Central memory CD8-positive, alpha-beta T cell (primary cell): ENCODE results near the gene CTU2.
A peak's percentile ranks its signal among the peaks of the same experiment; 100 is the strongest.

ENCODE experiments used
- ATAC-seq: fragments of 150-1000 bp; cut with Tn5 transposase; replicated peaks from 2 replicates; pipeline ENCODE4 v1.10.0; 2022; ENCODE audit warnings: mild to moderate bottlenecking, moderate FRiP score, moderate number of reproducible peaks; ENCODE audit not compliant: poor library complexity, severe bottlenecking; ENCODE audit errors: extremely low read depth
- DNase-seq, 2 donors: peaks; one replicate each; pipeline ENCODE4 v3.0.0; 2021; ENCODE audit warnings: low spot score in 2 of 2
- H3K27ac Mint-ChIP-seq: one replicate; pipeline ENCODE4 v1.8.0; 2022; ENCODE audit warnings: low read depth, mild to moderate bottlenecking, moderate library complexity, mixed read lengths
- H3K27me3 Mint-ChIP-seq: one replicate; pipeline ENCODE4 v1.8.0; 2022; ENCODE audit warnings: mixed read lengths
- H3K36me3 Mint-ChIP-seq: one replicate; pipeline ENCODE4 v1.8.0; 2022; ENCODE audit warnings: mild to moderate bottlenecking, moderate library complexity, mixed read lengths; ENCODE audit not compliant: insufficient read depth
- H3K4me1 Mint-ChIP-seq: one replicate; pipeline ENCODE4 v1.8.0; 2022; ENCODE audit warnings: mixed read lengths
- H3K4me3 Mint-ChIP-seq: one replicate; pipeline ENCODE4 v1.8.0; 2022; ENCODE audit warnings: mild to moderate bottlenecking, moderate library complexity, mixed read lengths
- H3K9me3 Mint-ChIP-seq: one replicate; pipeline ENCODE4 v1.8.0; 2022; ENCODE audit warnings: mixed read lengths

The CTU2 gene

DNA sequence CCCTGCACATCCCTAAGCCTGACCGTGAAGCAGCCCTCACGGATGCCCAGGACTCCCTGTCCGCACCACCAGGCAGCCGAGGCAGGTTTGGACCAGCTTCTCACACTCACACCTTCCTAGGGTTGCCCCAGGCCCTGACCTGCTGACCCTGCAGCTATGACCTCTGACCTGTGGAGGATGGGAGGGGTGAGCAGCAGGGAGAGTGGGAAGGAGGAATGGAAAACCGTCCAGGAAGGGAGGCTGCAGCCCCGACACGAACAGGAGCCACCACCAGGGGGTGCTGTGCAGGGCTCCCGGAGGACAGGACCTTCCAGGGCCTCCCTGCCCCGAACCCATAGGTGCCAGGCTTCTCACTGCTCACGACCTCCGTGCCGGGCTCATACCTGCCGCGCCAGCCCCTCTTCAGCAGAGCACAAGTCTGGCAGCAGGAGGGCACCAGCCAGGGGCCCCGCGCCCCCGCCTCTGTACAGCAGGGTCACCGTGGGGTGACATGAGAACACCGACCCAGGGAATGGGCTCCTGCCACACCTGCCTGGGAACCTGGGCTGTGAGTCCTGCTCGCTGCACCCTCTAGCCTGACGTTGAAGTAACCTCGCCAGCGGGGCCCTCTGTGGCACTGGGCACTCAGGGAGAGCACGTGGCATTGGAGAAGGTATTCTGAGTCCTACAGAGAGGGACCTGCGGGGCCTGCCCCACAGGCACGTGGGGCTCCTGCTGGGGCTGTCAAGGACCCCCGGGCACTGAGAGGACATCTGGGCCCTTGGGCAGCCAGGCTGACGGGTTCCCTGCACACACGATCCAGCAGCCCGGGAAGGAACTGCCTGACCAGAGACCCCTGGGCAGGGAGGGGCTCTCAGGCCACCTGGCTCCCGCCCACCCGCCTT is 37.6 kb downstream of the CTU2 start:
- peak overlapping the region; percentile 44 for H3K27ac Mint-ChIP-seq
- H3K36me3 Mint-ChIP-seq, result peaks cover 15% of the 10 kb centered on the region
- no peaks in the 10 kb centered on the region for H3K27me3 Mint-ChIP-seq
- peak overlapping the region; percentile 25 for H3K4me3 Mint-ChIP-seq
- peaks cover 22% of the 10 kb centered on the region for H3K4me1 Mint-ChIP-seq
- DNase-seq (peak; percentile 48 to 64), ATAC-seq (no peak)
- H3K9me3 Mint-ChIP-seq, result no peaks in the 10 kb centered on the region

DNA sequence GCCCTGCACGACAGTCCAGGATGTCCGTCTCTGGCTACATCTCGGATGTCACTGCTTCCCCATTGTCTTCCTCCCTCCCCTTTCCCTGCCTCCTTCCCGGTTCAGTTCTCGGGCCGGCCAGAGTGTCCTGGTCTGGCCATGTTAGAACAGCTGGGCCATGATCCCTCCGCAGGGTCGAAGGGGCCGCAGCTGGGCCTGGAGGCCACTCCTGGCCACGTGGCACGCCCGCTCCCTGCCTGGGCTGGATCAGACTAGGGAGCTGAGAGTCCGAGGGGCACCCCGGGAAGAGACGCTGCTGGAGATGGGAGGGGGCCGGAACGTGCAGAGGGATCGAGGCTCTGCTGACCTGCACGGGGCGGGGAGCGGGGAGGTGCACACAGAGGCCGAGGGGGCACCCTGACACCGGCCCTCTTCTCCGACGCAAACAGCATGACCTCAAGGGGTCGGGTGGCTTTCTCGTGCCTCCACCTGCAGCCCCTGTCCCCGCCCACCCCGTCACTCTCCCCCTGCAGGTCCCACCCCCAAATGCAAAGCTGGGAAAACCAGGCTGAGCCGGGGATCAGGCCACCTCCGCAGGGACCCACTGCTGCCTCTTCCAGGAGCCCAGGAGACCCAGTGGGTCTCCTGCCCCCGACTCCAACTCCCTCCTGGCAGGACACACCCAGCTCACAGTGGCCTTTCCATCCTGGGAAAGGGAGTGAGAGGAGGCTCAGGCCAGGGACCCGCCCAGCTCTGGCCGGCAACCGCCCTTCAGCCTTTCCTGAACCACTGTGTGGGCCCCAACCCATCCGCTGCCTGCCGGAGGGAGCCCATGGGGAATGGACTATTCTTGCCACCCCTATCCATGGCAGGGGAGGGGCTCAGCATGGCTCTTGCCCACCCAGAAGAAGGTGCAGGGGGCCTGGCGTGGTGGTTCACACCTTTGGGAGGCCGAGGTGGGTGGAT is 38.5 kb downstream of the CTU2 start:
- Mint-ChIP-seq H3K27me3 (no peaks in the 10 kb centered on the region), H3K27ac (peak overlapping the region; percentile 89), H3K4me1 (peaks cover 21% of the 10 kb centered on the region), H3K4me3 (peak overlapping the region; percentile 61), H3K36me3 (peaks cover 15% of the 10 kb centered on the region), H3K9me3 (no peaks in the 10 kb centered on the region)
- DNase-seq (no peak), ATAC-seq (no peak)

DNA sequence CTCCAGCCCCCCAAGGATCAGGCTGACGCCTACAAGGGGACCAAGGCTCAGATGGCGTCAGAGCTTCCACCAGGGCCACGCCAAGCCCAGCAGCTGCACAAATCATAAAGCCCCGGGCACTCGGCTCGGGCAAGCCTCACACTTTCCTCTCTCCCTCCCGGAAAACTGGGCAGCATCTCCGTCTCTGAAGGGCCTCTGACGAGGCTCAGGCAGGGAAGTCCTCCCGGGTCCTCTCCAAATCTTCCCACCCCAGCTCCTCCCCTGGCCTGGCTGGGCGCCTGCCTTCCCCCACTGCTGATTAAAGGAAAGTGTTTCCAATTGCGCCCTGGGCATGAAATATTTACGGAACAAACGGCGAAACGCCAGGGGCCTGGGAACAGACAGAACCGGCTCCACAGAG is 40.2 kb downstream of the CTU2 start:
- Mint-ChIP-seq H3K27me3 (no peaks in the 10 kb centered on the region), H3K36me3 (peaks cover 11% of the 10 kb centered on the region), H3K27ac (peak overlapping the region; percentile 89), H3K9me3 (no peaks in the 10 kb centered on the region), H3K4me1 (peaks cover 21% of the 10 kb centered on the region), H3K4me3 (peak overlapping the region; percentile 40)
- DNase-seq (no peak), ATAC-seq (no peak)

DNA sequence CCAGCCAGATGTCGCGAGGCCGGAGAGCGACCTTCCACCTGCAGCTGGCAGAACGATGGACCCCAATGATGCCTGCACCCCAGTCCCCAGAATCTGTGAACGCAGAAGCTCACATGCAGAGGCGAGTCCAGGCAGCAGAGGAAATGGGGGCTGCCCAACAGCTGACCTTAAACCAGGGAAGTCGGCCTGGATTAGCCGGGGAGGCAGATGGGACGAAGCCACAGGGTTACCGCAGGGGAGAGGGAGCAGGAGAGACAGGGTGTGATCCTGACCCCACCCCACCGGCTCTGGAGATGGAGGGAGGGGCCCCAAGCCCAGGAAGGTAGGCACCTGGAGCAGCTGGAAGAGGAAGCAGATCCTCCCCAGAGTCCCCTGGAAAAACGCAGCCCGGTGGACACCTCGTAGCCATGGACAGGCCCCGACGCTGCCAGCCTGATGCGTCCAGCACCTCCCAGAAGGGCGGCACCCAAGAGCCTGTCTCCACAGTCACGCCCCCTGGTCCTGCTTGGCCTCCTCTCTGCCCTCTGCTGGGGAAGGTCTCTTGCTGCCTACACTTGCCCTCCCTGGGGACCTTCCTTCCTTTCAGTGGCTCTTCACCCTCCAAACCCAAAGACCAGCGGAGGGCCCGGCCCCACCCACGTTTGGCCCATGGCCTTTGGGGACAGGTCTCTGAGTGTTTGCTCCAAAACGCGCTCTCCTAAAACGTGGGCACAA is 41.4 kb downstream of the CTU2 start:
- no peak overlapping the region for H3K4me3 Mint-ChIP-seq
- ATAC-seq, result no peak
- no peaks in the 10 kb centered on the region for H3K27me3 Mint-ChIP-seq
- DNase-seq, result no peak
- peak overlapping the region; percentile 55 for H3K27ac Mint-ChIP-seq
- H3K36me3 Mint-ChIP-seq, result peaks cover 11% of the 10 kb centered on the region
- H3K9me3 Mint-ChIP-seq, result no peaks in the 10 kb centered on the region
- peaks cover 21% of the 10 kb centered on the region for H3K4me1 Mint-ChIP-seq

DNA sequence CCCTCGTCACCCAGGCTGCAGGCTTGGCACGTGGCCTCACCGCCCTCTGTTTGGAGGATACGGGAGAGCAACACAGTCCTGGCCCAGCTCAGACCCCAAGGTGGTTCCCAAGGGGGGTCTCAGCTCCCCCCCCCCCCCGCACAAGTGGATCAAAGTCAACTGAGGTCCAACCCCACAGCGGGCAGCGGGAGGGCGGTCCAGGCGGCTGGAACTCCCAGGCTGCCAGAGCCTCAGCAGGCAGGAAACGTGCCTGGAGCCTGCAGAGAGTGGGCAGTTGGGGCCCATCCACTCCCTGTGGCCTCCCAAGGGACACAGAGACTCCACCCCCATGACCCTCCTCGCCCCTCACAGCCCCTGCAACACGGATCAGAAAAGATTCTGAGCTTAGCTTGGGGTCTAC is 42.1 kb downstream of the CTU2 start:
- ATAC-seq, result no peak
- H3K27me3 Mint-ChIP-seq, result no peaks in the 10 kb centered on the region
- peak overlapping the region; percentile 55 for H3K27ac Mint-ChIP-seq
- H3K36me3 Mint-ChIP-seq, result peaks cover 11% of the 10 kb centered on the region
- no peak overlapping the region for H3K4me3 Mint-ChIP-seq
- H3K9me3 Mint-ChIP-seq, result no peaks in the 10 kb centered on the region
- peaks cover 21% of the 10 kb centered on the region for H3K4me1 Mint-ChIP-seq
- no peak for DNase-seq

DNA sequence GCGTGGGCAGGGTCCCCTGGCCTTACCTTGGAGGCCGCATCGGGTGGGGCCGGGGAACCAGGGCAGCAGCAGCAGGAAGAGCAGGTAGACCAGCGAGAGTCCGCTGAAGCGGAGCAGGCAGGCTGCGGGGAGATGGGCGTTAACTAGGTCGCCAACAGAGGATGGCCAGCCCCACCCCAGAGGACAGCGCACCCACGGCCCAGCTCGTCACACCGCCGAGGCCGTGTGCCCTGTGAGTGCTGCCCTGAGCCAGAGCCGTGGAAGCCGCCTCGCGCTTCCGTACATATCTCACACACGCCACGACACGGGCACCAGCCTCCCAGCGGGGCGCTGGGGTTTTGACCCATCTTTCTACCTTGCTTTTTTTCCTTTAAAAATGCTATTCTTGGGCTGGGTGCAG is 43.1 kb downstream of the CTU2 start:
- Mint-ChIP-seq H3K9me3 (no peaks in the 10 kb centered on the region), H3K4me3 (no peak overlapping the region), H3K27me3 (no peaks in the 10 kb centered on the region), H3K4me1 (peaks cover 21% of the 10 kb centered on the region), H3K27ac (no peak overlapping the region), H3K36me3 (peaks cover 11% of the 10 kb centered on the region)
- DNase-seq (no peak), ATAC-seq (no peak)

DNA sequence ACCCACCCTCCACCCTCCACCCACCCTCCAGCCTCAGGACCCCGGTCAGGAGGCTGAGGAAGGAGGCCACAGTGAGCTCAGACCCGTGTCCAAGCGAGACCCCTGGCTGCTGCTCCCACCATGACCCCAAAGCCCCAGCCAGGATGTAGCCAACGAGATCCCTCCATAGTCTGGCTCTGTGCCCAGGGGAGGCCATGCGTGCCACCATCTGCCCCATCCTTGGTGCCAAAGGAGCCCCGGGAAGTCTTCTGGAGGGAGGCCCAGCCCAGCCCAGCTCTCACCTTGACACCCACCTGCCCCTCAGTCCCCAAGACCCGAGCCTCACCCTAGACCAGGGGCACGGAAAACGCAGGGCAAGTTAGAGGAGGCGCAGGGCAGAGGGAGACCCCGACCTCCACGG is 44.6 kb downstream of the CTU2 start:
- ATAC-seq (no peak), DNase-seq (no peak)
- H3K36me3 Mint-ChIP-seq, result peaks cover 9% of the 10 kb centered on the region
- no peaks in the 10 kb centered on the region for H3K9me3 Mint-ChIP-seq
- H3K27ac Mint-ChIP-seq, result no peak overlapping the region
- no peak overlapping the region for H3K4me3 Mint-ChIP-seq
- H3K27me3 Mint-ChIP-seq, result no peaks in the 10 kb centered on the region
- peaks cover 14% of the 10 kb centered on the region for H3K4me1 Mint-ChIP-seq

DNA sequence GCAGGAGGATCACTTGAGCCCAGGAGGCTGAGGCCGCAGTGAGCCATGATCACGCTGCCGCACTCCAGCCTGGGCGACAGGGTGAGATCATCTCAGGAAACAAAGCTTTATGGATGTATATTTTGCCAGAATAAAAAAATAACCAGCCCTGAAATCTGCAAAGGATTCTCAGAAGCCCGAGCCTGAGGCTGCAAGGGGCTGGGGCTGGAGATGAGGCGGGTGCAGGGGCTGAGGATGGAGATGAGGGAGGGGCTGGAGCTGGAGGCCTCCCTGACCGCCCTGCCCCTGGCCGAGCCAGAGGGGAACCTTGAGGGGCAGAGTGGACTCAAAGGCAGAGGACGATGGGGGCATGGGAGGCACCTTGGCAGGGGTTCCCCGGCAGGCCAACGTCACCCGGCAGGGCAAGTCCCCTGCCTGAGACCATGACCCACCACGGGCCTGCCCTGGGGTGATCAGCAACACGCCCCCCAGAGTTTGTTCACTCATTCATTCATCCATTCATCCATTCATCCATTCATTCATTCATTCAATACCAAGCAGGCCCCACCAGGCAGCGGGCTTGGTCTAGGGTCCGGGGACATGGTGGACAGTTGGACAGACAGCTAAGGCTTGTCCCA is 46.2 kb downstream of the CTU2 start:
- ATAC-seq, result no peak
- H3K4me1 Mint-ChIP-seq, result peaks cover 13% of the 10 kb centered on the region
- no peaks in the 10 kb centered on the region for H3K9me3 Mint-ChIP-seq
- no peak overlapping the region for H3K4me3 Mint-ChIP-seq
- no peaks in the 10 kb centered on the region for H3K27me3 Mint-ChIP-seq
- no peak overlapping the region for H3K27ac Mint-ChIP-seq
- H3K36me3 Mint-ChIP-seq, result peaks cover 4% of the 10 kb centered on the region
- no peak for DNase-seq

DNA sequence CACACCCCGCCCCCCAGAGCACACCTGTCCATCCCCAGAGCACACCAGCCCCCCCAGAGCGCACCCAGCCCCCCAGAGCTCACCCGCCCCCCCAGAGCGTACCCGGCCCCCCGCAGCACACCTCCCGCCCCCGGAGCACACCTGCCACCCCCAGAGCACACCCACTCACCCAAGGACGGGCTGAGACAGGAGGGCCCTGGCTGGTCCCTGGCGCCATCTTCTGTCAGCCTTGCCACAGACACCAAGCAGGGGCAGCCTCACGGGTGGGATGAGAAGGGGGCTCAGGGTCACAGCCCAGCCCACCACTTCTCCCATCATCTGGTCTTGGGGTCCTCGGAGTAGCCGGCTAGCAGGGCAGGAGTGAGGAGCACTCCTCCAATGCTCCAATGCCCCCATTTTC is 46.9 kb downstream of the CTU2 start:
- no peak for DNase-seq
- H3K27ac Mint-ChIP-seq, result peak overlapping the region; percentile 51
- H3K4me1 Mint-ChIP-seq, result peaks cover 13% of the 10 kb centered on the region
- H3K9me3 Mint-ChIP-seq, result no peaks in the 10 kb centered on the region
- no peak overlapping the region for H3K4me3 Mint-ChIP-seq
- H3K27me3 Mint-ChIP-seq, result no peaks in the 10 kb centered on the region
- no peak for ATAC-seq
- peaks cover 2% of the 10 kb centered on the region for H3K36me3 Mint-ChIP-seq

DNA sequence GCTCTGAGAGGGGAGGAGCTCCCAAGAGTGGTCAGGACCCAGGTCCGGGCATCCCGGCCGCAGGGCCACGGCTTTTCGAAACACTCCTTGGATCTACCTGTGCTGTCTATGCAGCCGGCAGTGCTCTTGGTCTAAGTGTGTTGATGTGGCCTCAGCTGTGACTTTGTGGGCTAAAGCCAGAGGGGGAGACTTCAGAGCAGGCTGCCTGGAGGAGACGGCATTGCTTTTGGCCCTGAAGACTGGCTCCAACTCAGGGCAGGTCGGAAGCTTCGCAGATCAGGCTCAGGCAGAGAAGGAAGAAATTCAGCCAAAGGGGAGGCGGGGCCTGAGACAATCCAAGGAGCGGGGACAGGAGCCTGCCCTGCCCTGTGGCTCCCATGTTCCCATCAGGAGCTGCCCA is 47.3 kb downstream of the CTU2 start:
- ATAC-seq, result no peak

DNA sequence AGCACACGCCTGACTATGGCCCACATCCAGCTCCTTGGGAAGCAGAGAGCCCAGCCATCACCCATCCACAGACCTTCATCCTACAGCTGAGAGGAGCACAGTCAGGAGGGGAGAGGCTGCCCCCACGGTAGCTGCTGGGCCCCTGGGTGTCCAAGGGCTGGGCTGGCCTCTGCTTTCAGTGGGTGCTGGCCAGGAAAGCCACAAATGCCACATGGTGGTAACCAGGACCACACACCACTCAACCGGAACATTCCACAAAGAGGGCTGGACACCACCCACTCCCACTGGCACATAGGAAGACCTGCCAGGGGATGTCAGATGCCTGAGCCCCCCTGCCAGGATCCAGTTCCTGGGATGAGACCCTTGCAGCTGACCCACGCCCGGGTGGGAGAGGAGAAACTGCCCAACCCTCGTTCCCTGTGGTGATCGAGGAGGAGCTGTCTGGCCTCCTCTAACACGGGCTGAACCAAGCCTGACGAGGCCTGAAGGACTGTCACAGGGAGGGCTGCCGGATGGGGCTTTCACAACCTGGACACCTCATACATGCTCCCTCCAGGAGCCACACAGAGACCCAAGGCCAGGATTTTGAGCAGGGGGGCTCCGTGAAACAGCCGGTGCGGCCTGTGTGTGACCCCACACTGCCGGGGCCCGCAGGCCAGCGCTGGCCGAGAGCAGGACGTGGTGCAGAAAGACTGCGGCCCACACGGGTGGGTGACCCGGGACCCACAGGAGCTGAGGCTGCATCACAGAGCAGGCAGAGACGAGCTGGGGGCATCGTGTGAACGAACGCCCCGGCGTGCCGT is 48.0 kb downstream of the CTU2 start:
- ATAC-seq (no peak), DNase-seq (no peak)
- Mint-ChIP-seq H3K4me3 (no peak overlapping the region), H3K27me3 (no peaks in the 10 kb centered on the region), H3K4me1 (peaks cover 23% of the 10 kb centered on the region), H3K27ac (peak overlapping the region; percentile 51), H3K9me3 (no peaks in the 10 kb centered on the region), H3K36me3 (no peaks in the 10 kb centered on the region)

More for the DNA sequence above, 47.3 kb downstream of the CTU2 start:
- peak overlapping the region; percentile 51 for H3K27ac Mint-ChIP-seq
- no peak for DNase-seq
- no peaks in the 10 kb centered on the region for H3K9me3 Mint-ChIP-seq
- no peak overlapping the region for H3K4me3 Mint-ChIP-seq
- no peaks in the 10 kb centered on the region for H3K27me3 Mint-ChIP-seq
- H3K4me1 Mint-ChIP-seq, result peaks cover 16% of the 10 kb centered on the region
- peaks cover 1% of the 10 kb centered on the region for H3K36me3 Mint-ChIP-seq
